ENCODE data around the gene TRABD. TPM values are rescaled to one million over a fixed set of nuclear protein-coding genes. Genes with fewer than 3 reads are reported as not detected.
A peak's percentile ranks its signal among the peaks of the same experiment; 100 is the strongest.
"Not testable (repeated sequence)": the region's sequence is repeated elsewhere in the genome, so short reads cannot be mapped to it uniquely, and the experiment has no call there.

Gene TRABD
- total and polyA plus RNA-seq, 4 experiments from 2014 or later = 51.5 to 126 (median 92.8) TPM

DNA sequence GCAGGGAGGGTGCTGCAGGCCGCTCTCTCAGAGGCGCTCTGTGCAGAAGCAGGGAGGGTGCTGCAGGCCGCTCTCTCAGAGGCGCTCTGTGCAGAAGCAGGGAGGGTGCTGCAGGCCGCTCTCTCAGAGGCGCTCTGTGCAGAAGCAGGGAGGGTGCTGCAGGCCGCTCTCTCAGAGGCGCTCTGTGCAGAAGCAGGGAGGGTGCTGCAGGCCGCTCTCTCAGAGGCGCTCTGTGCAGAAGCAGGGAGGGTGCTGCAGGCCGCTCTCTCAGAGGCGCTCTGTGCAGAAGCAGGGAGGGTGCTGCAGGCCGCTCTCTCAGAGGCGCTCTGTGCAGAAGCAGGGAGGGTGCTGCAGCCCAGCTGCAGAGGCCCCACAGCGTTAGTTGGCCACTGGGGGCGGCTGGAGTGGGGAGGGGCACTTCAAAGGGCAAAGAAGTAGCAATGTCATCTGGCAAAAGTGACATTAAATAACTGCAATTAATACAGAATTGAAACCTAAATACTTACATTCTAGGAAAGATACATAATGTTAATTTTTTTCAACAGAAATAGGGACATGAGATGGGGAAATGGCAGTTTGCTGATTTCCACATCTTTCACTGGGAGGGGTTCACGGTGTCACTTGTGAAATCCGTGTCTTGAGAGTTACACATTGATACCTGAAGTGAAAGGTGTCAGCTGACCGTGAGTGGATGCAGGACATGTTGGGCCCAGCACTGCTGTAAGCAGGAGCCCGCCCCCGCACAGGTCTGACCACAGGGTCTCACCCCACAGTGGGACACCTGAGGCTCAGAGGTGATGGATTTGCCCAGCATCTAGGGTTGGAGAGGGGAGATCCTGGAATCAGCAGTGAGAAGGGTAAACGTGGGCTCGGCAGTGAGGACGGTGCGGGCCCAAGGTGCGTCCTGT, 38.2 kb upstream of the TRABD start:
- H3K4me1 Mint-ChIP-seq; H3K4me3 ChIP-seq (ENCODE audit: low read length in 2 of 2); H3K9me3 Mint-ChIP-seq; H3K36me3 ChIP-seq (ENCODE audit: insufficient read depth, low read length); H3K4me3 Mint-ChIP-seq; H3K27ac ChIP-seq (ENCODE audit: low read depth, low read length); H3K36me3 Mint-ChIP-seq; POLR2A ChIA-PET (ENCODE audit: partially characterized antibody); DNase-seq; H3K9me3 ChIP-seq (ENCODE audit: control insufficient read depth in 1 of 2, low read length in 2 of 2); H3K27ac Mint-ChIP-seq; H3K4me1 ChIP-seq (ENCODE audit: insufficient read depth, low read length); H3K27me3 ChIP-seq (ENCODE audit: insufficient read depth, low read length); H3K27me3 Mint-ChIP-seq: not testable (repeated sequence)
- CTCF ChIA-PET (ENCODE audit: partially characterized antibody) = interaction anchor here (1.2 to 4.0 kb wide), 7 partner anchors 39 to 92 kb away, joined by 3 to 30 read pairs (median 9); no protein-coding TSS in a partner anchor
- intact Hi-C loops (cut with micrococcal nuclease) = loop anchor here (5.0 kb wide), 1 partner anchor 195 kb away; the partner anchor contains the start of gene PPP6R2

DNA sequence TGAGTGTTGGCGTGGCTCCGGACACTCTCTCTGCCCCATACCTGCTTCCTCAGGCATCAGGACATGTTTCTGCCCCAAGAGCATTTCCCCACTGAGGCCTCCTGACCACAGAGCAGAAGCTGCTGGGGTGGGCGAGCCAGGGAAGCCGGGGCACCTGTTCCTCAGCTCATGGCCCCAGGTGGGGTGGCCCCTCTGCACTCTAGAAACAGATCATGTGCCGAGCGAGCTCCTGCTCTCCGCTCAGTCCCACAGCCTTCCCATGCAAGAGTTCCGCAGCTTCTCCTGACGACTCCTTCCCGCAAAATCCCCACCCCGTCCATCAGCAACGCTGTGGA, 37.6 kb upstream of the TRABD start:
- Histone ChIP-seq H3K27me3 (ENCODE audit: insufficient read depth, low read length) (no peaks in the 10 kb centered on the region), H3K4me1 (ENCODE audit: insufficient read depth, low read length) (no peaks in the 10 kb centered on the region), H3K4me3 (ENCODE audit: low read length in 2 of 2) (no peak overlapping the region), H3K36me3 (ENCODE audit: insufficient read depth, low read length) (no peaks in the 10 kb centered on the region), H3K27ac (ENCODE audit: low read depth, low read length) (no peak overlapping the region), H3K9me3 (ENCODE audit: control insufficient read depth in 1 of 2, low read length in 2 of 2) (no peaks in the 10 kb centered on the region)
- DNase-seq = no peak
- Mint-ChIP-seq H3K4me1 (peaks cover 0 to 4% (median under 1%) of the 10 kb centered on the region in 4 donors), H3K27ac (no peak overlapping the region), H3K27me3 (peaks cover 0 to 3% of the 10 kb centered on the region in 2 donors), H3K4me3 (no peak overlapping the region), H3K9me3 (no peaks in the 10 kb centered on the region), H3K36me3 (no peaks in the 10 kb centered on the region)
- POLR2A ChIA-PET (ENCODE audit: partially characterized antibody) = no interaction called here
- intact Hi-C loops (cut with micrococcal nuclease) = loop anchor here (5.0 kb wide), 1 partner anchor 194 kb away; the partner anchor contains the start of gene PPP6R2
- CTCF ChIA-PET (ENCODE audit: partially characterized antibody) = interaction anchor here (1.0 to 4.0 kb wide), 8 partner anchors 40 to 91 kb away, joined by 3 to 30 read pairs (median 8); no protein-coding TSS in a partner anchor

DNA sequence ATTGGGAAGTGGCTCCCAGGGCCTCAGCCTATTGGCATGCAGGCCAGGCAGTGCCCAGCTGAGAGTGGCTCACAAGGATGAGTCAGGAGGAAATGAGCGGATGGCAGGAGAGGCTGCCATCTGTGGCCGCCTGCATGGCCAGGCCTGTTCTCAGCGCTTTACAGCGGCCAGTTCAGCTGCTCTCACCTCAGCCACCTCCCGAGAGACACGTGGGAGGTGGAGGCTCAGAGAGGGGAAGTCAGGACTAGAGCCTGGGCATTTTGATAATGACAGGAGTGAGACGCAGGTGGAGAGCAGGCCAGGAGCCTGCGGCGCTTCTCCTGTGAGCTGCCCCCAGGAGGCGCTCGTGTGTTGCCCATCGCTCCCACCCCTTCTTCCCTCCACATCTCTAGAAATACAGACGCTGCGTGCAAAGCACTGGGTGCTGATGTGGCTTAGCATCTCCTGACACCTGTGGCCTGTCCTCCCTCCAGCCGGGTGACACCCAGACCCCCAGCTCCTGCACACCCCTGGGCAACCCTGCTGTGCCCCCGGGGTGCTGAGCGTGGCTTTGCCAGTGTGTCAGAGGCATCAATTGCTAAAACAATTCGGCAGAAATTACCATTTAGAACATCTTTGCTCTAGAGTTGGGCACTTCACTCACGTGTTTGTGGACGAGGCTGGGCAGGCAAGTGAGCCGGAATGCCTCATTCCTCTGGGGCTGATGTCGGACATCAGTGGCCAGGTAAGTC, 36.6 kb upstream of the TRABD start:
- H3K36me3 ChIP-seq (ENCODE audit: insufficient read depth, low read length) = no peaks in the 10 kb centered on the region
- POLR2A ChIA-PET (ENCODE audit: partially characterized antibody) = interaction anchor here (0.6 to 2.5 kb wide), 3 partner anchors 9 to 60 kb away, joined by 3 to 14 read pairs (median 4); no protein-coding TSS in a partner anchor
- DNase-seq = peak; percentile 69 to 76 (median 75)
- peaks cover 0 to 4% (median under 1%) of the 10 kb centered on the region in 4 donors for H3K4me1 Mint-ChIP-seq
- no peaks in the 10 kb centered on the region for H3K36me3 Mint-ChIP-seq
- CTCF ChIA-PET (ENCODE audit: partially characterized antibody) = interaction anchor here (0.6 to 4.0 kb wide), 14 partner anchors 15 to 181 kb away, joined by 3 to 30 read pairs (median 4); no protein-coding TSS in a partner anchor
- H3K4me3 Mint-ChIP-seq = no peak overlapping the region
- H3K9me3 ChIP-seq (ENCODE audit: control insufficient read depth in 1 of 2, low read length in 2 of 2) = no peaks in the 10 kb centered on the region
- H3K9me3 Mint-ChIP-seq = no peaks in the 10 kb centered on the region
- intact Hi-C loops (cut with micrococcal nuclease) = loop anchor here (1.0 to 5.0 kb wide), 6 partner anchors 41 to 382 kb away; partner anchors contain the start of genes DENND6B and PPP6R2
- no peak overlapping the region for H3K27ac ChIP-seq (ENCODE audit: low read depth, low read length)
- peak overlapping the region in 1 of 7 donors; percentile 7 for H3K27ac Mint-ChIP-seq
- H3K4me1 ChIP-seq (ENCODE audit: insufficient read depth, low read length) = no peaks in the 10 kb centered on the region
- peaks cover 2 to 3% of the 10 kb centered on the region in 2 donors for H3K27me3 Mint-ChIP-seq
- H3K27me3 ChIP-seq (ENCODE audit: insufficient read depth, low read length) = no peaks in the 10 kb centered on the region
- no peak overlapping the region for H3K4me3 ChIP-seq (ENCODE audit: low read length in 2 of 2)

DNA sequence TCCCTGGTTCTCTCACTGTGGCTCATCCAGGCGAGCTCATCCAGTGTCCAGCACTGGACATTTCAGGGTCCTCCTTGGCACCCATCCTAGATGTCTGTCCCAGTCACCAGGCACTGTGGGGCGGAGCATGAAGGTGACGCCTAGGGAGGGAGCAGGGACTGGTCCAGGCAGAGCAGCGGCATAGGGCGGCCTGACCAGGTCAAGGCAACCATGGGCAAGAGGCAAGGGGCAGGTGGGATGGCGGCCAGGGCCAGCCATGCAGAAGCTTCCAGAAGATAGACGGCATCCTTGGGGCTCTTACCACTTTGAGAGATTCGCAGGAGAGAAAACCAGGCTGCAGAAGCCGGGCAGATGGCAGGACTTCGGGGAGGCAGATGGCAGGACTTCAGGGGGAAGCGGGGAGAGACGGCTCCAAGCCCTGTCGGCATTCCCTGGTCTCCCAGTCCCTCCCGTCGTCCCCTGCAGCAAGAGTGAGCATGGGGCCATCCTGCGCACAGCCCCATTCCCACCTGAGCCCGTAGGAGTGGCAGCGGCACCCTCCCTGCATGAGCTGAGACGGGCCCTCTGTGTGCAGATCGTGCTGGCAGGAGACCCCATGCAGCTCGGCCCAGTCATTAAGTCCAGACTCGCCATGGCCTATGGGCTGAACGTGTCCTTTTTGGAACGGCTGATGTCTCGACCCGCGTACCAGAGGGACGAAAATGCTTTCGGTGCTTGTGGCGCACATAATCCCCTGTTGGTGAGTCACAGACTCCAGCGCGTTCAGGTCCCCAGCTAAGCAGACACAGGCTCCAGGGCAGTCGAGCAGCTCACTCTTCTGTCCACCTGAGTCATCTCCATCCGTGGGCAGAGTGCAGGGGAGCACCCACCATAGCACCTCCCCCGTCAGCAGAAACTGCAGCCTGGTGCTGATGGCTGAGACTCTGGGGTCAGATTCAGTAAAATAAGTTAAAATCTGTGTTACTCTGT, 35.3 kb upstream of the TRABD start:
- Histone ChIP-seq H3K36me3 (ENCODE audit: insufficient read depth, low read length) (no peaks in the 10 kb centered on the region), H3K4me1 (ENCODE audit: insufficient read depth, low read length) (no peaks in the 10 kb centered on the region), H3K27ac (ENCODE audit: low read depth, low read length) (no peak overlapping the region), H3K9me3 (ENCODE audit: control insufficient read depth in 1 of 2, low read length in 2 of 2) (no peaks in the 10 kb centered on the region), H3K4me3 (ENCODE audit: low read length in 2 of 2) (no peak overlapping the region), H3K27me3 (ENCODE audit: insufficient read depth, low read length) (no peaks in the 10 kb centered on the region)
- no peak overlapping the region for H3K27ac Mint-ChIP-seq
- peaks cover 0 to 4% (median under 1%) of the 10 kb centered on the region in 4 donors for H3K4me1 Mint-ChIP-seq
- CTCF ChIA-PET (ENCODE audit: partially characterized antibody) = interaction anchor here (1.1 to 4.0 kb wide), 5 partner anchors 14 to 89 kb away, joined by 3 to 30 read pairs (median 9); no protein-coding TSS in a partner anchor
- H3K9me3 Mint-ChIP-seq = no peaks in the 10 kb centered on the region
- intact Hi-C loops (cut with micrococcal nuclease) = no loop called here
- no peak for DNase-seq
- H3K27me3 Mint-ChIP-seq = peaks cover 2 to 3% of the 10 kb centered on the region in 2 donors
- POLR2A ChIA-PET (ENCODE audit: partially characterized antibody) = interaction anchor here (0.8 to 2.5 kb wide), 3 partner anchors 9 to 59 kb away, joined by 4 to 14 read pairs (median 4); no protein-coding TSS in a partner anchor
- H3K4me3 Mint-ChIP-seq = no peak overlapping the region
- H3K36me3 Mint-ChIP-seq = no peaks in the 10 kb centered on the region

DNA sequence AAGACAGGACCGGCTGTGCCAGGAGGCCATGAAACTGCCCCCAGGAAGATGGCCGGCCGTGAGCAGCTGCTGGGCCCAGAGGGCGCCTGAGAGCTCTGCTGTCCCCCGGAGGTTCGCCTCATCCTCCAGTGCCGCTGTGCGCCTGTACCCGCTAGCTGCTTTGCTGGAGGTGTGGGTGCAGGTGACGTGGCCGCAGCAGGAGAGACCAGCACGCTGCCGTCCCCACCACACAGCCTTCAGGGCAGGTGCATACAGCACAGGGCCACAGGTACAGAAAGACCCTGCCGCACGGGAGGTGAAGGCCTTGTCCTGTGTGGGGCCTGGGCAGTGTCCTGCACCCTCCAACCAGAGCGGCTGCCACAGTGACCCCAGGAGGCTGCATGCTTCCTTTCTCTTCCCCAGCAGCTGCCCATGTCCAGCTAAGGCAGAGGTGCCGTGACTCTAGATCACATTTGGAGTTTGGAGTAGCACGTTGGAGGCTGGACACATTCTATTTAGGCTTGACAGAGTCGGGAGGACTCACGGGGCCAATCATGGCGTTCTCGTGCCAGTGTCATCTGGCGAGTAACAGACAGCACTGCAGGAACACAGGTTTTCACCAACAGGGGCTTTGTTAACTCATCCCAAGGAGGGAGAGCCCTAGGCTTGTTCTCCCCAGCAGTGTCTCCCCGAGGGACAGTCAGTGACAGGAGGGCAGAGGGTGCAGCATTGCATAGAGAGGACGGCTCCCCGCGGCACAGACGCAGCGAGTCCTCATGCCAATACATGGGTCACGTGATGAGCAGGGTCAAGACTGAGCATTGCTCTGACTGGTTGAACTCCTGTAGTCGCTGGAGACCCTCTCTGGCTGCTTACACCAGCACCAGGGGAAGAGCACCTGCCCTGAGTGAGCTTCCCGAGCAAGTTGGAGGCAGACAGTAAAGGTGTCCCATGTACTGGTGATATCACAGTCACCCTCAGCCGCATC, 33.9 kb upstream of the TRABD start:
- H3K4me3 Mint-ChIP-seq = no peak overlapping the region
- Histone ChIP-seq H3K36me3 (ENCODE audit: insufficient read depth, low read length) (no peaks in the 10 kb centered on the region), H3K27ac (ENCODE audit: low read depth, low read length) (no peak overlapping the region), H3K9me3 (ENCODE audit: control insufficient read depth in 1 of 2, low read length in 2 of 2) (no peaks in the 10 kb centered on the region), H3K4me3 (ENCODE audit: low read length in 2 of 2) (no peak overlapping the region), H3K4me1 (ENCODE audit: insufficient read depth, low read length) (no peaks in the 10 kb centered on the region), H3K27me3 (ENCODE audit: insufficient read depth, low read length) (no peaks in the 10 kb centered on the region)
- ChIA-PET POLR2A (ENCODE audit: partially characterized antibody) (interaction anchor here (0.9 kb wide), 1 partner anchor 10 kb away, joined by 4 read pairs; no protein-coding TSS in a partner anchor), CTCF (ENCODE audit: partially characterized antibody) (interaction anchor here (2.8 to 4.0 kb wide), 3 partner anchors 57 to 88 kb away, joined by 9 to 30 read pairs (median 19); no protein-coding TSS in a partner anchor)
- DNase-seq = no peak
- H3K36me3 Mint-ChIP-seq = no peaks in the 10 kb centered on the region
- H3K27me3 Mint-ChIP-seq = peaks cover 2 to 3% of the 10 kb centered on the region in 2 donors
- H3K27ac Mint-ChIP-seq = peak overlapping the region in 1 of 7 donors; percentile 35
- peaks cover 0 to 2% (median under 1%) of the 10 kb centered on the region in 4 donors for H3K4me1 Mint-ChIP-seq
- no peaks in the 10 kb centered on the region for H3K9me3 Mint-ChIP-seq
- intact Hi-C loops (cut with micrococcal nuclease) = no loop called here
